Panc1 (cell line): Measurements from ENCODE around the gene CHST8. TPM values are rescaled to one million over a fixed set of nuclear protein-coding genes. Genes with fewer than 3 reads are reported as not detected.

Source experiments
- ATAC-seq: fragments of 200-7000 bp; cut with Tn5 transposase; 2 replicates; pipeline ENCODE4 v1.9.1; 2020; ENCODE audit warnings: mild to moderate bottlenecking, moderate library complexity
- BruUV-seq: library from RNA; stranded (reverse); fragments of 400-500 nt; replicated peaks from 2 replicates; lab custom pipeline; 2021; lab: Mats Ljungman, UMichigan
- CTCF ChIA-PET: fragments of 300-600 bp; sonication (Branson Sonifier 250); formaldehyde crosslinking; loops from one replicate; lab custom pipeline; 2022; ENCODE audit warnings: antibody characterized with exemption; lab: Charles Lee
- POLR2A ChIA-PET: fragments of 300-600 bp; sonication (Branson Sonifier 250); formaldehyde crosslinking; loops from one replicate; lab custom pipeline; 2022; ENCODE audit warnings: antibody characterized with exemption; lab: Charles Lee
- DNase-seq: peaks from one replicate; pipeline ENCODE4 v3.0.0-alpha.2; 2010; ENCODE audit warnings: low read depth, low spot score
- H3K27ac ChIP-seq: 2 replicates; pipeline ENCODE4 v1.5.1; 2011; ENCODE audit warnings: mild to moderate bottlenecking, low read length, inconsistent platforms
- H3K27me3 ChIP-seq: fragments of 200-500 bp; sonication (Bioruptor generic); 2 replicates; pipeline ENCODE4 v1.6.0; 2014; ENCODE audit warnings: low read length, inconsistent platforms; ENCODE audit not compliant: control insufficient read depth, insufficient read depth
- H3K36me3 ChIP-seq: fragments of 200-500 bp; sonication (Bioruptor generic); 2 replicates; pipeline ENCODE4 v1.5.1; 2014; ENCODE audit warnings: inconsistent platforms, mild to moderate bottlenecking, low read length, moderate library complexity; ENCODE audit not compliant: control insufficient read depth, insufficient read depth
- H3K4me1 ChIP-seq: 2 replicates; pipeline ENCODE4 v1.5.1; 2011; ENCODE audit warnings: inconsistent platforms, mild to moderate bottlenecking, low read length, moderate library complexity; ENCODE audit not compliant: control insufficient read depth, insufficient read depth
- H3K4me3 ChIP-seq, 2 experiments: 2 replicates each; pipeline ENCODE4 v1.5.1; 2011 to 2012; ENCODE audit warnings: low read depth in 2 of 2, low read length in 2 of 2, mild to moderate bottlenecking in 2 of 2, inconsistent platforms in 1 of 2, moderate library complexity in 1 of 2
- H3K9me3 ChIP-seq: fragments of 200-500 bp; sonication (Bioruptor generic); 2 replicates; pipeline ENCODE4 v1.5.1; 2014; ENCODE audit warnings: low read depth, mild to moderate bottlenecking, inconsistent platforms, low read length, moderate library complexity; ENCODE audit not compliant: control insufficient read depth, insufficient read depth
- CTCF ChIP-seq: fragments of 450-650 bp; IDR thresholded peaks from 2 replicates; pipeline ENCODE4 v1.5.1; 2017; ENCODE audit warnings: mild to moderate bottlenecking
- POLR2AphosphoS5 ChIP-seq: IDR thresholded peaks from 2 replicates; pipeline ENCODE4 v1.6.1; 2012; ENCODE audit warnings: mild to moderate bottlenecking, low read depth, low read length, moderate library complexity
- REST ChIP-seq, 2 experiments: IDR thresholded peaks; 2 replicates each; pipeline ENCODE4 v1.6.1; 2011 to 2012; ENCODE audit warnings: low read depth in 2 of 2, control low read depth in 1 of 2, low read length in 1 of 2, mild to moderate bottlenecking in 1 of 2, moderate library complexity in 1 of 2; ENCODE audit not compliant: insufficient read depth in 1 of 2
- SIN3A ChIP-seq: IDR thresholded peaks from 2 replicates; pipeline ENCODE4 v1.6.1; 2012; ENCODE audit warnings: low read depth, mild to moderate bottlenecking, low read length, moderate library complexity, borderline replicate concordance; ENCODE audit not compliant: insufficient read depth
- TCF7L2 ChIP-seq: IDR thresholded peaks from 2 replicates; pipeline ENCODE4 v1.6.1; 2011; ENCODE audit warnings: mild to moderate bottlenecking, low read depth, low read length, inconsistent platforms
- in situ Hi-C: cut with HindIII; loops from 2 replicates; pipeline ENCODE4 v1.10.0; 2016; ENCODE audit warnings: low sequenced_read_pairs, low pct_unique_long_range_greater_than_20kb
- intact Hi-C: fragments of 100-400 bp; cut with micrococcal nuclease; formaldehyde crosslinking; loops from one replicate; pipeline ENCODE4 v1.10.0; 2022; ENCODE audit not compliant: unreplicated experiment
- total RNA-seq: library from RNA; stranded (reverse); gene quantifications from one replicate; pipeline ENCODE4 v1.2.1, GENCODE V29; 2021; ENCODE audit not compliant: unreplicated experiment

CHST8 gene
- total RNA-seq, 1 experiment from 2014 or later: 0.28 TPM

- BruUV-seq: no TSS peak
- ChIA-PET CTCF (no interaction called here), POLR2A (interaction anchor here (0.6 kb wide), 1 partner anchor 137 kb away, joined by 3 read pairs; no protein-coding TSS in a partner anchor)
- in situ Hi-C loops: no loop called here
- H3K27me3 ChIP-seq: peaks cover 29% of the 10 kb centered on the region
- no peak overlapping the region for H3K27ac ChIP-seq
- no peaks in the 10 kb centered on the region for H3K36me3 ChIP-seq
- TF ChIP-seq POLR2AphosphoS5: no peak
- TF ChIP-seq CTCF: no peak
- TF ChIP-seq SIN3A: no peak
- no peak for TF ChIP-seq TCF7L2
- intact Hi-C loops: no loop called here
- H3K9me3 ChIP-seq: no peaks in the 10 kb centered on the region
- no peak overlapping the region for H3K4me3 ChIP-seq
- no peaks in the 10 kb centered on the region for H3K4me1 ChIP-seq
- DNase-seq (no peak), ATAC-seq (no peak)
These were observed 57.2 kb downstream of the CHST8 start for GRCh38 chr19:33678796-33679585.

- no peaks in the 10 kb centered on the region; the same call in 1 of the 2 replicates for H3K36me3 ChIP-seq
- ChIA-PET POLR2A (interaction anchor here (0.6 kb wide), 1 partner anchor 136 kb away, joined by 3 read pairs; no protein-coding TSS in a partner anchor), CTCF (no interaction called here)
- DNase-seq (no peak), ATAC-seq (no peak)
- H3K27ac ChIP-seq: no peak overlapping the region
- in situ Hi-C loops: no loop called here
- TF ChIP-seq POLR2AphosphoS5: no peak
- no peak for TF ChIP-seq REST (IDR thresholded peaks at IDR 0.05; ENCODE audit: insufficient read depth in 1 of 2, low read depth in 2 of 2, low read length in 1 of 2)
- TF ChIP-seq SIN3A: no peak
- TF ChIP-seq TCF7L2: no peak
- TF ChIP-seq CTCF: no peak
- no TSS peak for BruUV-seq
- peaks cover 33% of the 10 kb centered on the region for H3K27me3 ChIP-seq
- intact Hi-C loops: no loop called here
- no peaks in the 10 kb centered on the region for H3K9me3 ChIP-seq
- H3K4me1 ChIP-seq: no peaks in the 10 kb centered on the region
- H3K4me3 ChIP-seq: no peak overlapping the region
These were observed 57.9 kb downstream of the CHST8 start for GRCh38 chr19:33679696-33680095.
